Measurements from ENCODE around the gene ART1.

ART1 gene

DNA sequence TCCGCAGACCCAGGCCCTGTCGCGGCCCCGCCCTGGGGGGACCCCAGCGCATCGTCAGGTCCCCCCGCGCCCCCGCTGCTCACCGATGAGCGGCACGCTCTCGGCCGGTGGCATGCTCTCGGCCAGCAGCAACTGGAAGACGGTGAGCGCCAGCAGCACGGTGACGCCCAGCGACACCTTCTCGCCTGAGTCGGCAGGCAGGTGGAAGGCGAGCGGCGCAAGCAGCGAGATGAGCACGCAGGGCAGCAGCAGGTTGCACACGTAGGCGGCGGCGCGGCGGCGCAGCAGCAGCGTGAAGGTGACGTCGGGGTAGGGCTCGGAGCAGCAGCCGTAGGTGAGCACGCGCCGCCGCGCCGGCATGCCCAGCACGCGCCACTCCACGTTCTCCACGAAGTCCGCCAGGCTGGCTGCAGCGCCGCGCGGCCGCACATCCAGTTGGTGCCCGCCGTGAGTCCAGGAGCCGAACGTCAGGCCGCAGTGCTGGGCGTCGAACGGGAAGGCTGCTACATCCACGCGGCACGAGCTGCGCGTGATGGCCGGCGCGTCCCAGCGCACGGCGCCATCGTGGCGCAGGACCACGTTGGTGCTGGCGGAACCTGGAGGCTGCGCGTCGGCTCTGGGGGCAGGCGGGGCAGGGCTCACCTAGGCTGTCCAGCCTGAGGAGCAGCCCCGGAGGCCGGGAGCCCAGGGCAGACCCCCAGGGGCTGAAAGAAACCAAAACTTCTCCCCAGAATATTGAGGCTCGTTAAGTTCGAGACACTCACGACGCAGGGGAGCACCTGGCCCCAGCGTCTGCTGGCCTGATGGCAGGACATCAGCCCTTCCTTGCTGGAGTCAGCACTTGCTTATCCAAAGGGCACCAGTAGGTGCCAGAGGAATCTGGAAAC, 22.5 kb downstream of the ART1 start:
- no peak for DNase-seq

DNA sequence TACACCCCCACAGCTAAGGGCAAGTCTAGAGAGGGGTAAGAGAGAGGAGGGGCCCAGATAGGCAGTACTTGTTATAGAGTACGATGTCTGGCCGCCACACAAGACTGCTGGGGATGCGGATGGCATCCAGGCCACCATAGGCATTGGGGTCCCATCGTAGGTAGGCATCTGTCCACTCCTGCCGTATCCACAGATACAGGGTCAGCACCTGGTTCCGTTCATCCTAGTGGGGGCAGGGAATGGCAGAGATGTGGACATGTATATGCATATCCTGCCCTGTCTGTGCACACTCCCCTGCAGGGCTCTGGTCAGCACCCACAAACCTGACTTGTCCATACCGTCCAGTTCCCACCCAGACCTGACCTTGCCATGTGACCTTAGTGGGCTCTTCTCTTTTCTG, 24.2 kb downstream of the ART1 start:
- DNase-seq: no peak

DNA sequence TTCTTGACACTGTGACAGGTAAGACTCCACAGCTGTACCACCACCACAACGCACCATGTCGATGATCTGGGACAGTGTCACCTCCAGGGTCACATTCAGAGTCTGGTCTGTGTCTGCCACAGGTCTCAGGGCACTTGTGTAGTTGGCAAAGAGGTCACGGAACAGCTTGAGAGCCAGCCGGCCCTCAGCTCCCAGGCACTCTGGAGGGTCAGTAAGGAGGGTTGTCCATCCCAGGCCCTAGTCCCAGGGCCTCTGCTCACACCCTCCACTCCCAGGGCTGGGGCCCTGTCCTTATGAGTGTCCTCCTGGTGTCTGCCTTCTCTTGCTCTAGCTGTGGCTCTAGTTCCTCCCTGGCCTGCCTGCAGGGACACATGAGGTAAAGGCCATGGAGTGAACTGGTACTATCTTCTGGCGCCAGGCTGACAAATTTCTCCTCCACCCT, 24.8 kb downstream of the ART1 start:
- no peak for DNase-seq

DNA sequence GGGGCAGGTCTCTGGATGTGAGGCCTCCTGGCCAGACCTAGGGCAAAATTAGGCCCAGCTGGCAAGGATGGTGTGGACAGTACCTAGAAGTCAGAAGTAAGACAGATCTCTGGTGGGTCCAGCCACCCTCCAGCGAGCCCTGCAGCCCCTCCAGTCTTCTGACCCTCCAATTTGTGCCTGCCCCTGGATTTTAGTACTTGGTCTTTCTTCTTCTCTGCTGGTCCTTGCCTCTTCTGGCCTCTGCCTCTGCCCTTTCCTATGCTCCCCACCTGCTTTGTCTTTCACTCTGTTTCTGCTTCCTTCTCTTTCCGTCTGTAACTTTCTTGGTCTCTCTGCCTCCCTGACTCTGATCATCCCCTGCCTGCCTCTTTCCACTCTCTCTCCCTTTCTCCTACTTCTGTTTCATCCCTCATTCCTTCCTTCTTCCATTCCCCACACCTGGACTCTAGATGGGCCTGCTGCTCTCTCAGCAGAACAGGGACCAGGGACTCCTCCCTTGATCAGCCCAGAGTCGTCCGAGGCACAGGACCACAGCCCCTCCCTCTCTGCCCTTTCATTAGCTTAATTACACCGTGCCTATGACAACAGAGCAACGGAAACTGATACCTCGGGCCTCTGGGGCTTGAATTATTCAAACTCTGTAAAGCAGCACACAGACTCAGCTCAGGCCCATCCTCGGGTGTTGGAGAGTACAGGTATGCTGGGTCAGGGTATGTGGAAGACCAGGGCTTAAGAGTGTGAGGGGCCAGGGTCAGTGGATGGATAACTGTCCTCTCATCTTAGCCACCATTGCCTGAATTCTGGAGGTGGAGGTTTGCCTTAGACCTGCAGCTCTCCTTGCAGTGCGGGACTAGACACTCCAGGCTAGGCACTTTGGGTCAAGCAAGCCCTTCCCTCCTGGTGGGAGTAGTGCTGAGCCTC, 26.7 kb downstream of the ART1 start, which contains the start of gene CHRNA10:
Gene CHRNA10 (minus strand): TSS at position 51 of the 921 bp plus-strand sequence. CDS start 72 bp downstream, outside the sequence.
- peak; percentile 8 for DNase-seq

DNA sequence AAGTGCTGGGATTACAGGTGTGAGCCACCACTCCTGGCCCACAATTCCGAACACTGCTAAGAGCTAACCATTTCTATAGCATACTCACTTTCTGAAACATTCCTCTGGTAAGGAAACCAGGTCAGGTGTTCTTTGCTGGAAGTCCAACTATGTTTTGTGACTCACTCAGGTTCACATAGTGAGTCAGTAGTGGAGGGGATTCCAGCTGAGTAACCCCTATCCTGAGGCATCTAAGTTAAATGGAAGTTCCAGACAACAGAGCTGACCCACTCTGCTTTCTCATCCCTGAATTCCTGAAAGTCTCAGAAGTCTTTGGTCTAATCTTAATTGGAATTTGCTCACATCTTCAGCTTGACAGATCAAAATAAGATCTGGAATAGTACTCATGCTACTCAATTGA, 29.3 kb downstream of the ART1 start:
- DNase-seq: no peak

DNA sequence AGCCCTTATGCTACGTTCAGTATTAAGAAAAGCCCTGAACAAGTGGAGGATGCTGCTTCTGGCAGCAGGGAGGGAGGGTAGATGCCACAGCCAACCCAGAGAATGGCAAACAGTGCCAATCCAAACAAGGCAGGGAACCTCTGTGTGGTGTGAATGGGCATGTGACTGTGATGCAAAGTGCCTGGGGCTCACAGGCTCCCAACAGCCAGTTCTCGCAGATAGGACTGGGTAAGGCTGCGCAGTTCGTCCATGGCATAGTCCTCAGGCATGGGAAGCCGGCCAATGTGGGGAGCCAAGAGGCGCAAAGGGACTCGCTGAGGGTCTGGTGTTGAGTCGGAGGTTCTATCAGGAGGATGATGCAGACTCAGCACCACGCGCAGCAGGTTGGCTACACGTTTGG, 31.0 kb downstream of the ART1 start:
- no peak for DNase-seq

DNA sequence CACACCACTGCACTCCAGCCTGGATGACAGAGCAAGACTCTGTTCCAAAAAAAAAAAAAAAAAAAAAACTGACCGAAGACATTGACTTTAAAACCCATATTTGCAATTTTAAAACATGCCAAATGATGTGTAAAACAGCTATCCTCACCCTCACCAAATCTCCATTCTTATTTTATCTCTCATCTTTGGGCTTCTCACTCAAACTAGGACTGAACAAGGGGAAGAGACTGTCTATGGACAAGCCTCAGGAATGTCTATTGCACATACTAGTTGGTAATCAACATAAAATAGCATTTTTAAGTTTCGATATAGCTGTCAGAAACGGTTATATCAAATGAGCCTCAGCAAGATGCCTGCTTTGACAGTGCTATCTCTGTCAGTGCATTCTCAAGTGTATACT, 34.1 kb downstream of the ART1 start:
- no peak for DNase-seq

DNA sequence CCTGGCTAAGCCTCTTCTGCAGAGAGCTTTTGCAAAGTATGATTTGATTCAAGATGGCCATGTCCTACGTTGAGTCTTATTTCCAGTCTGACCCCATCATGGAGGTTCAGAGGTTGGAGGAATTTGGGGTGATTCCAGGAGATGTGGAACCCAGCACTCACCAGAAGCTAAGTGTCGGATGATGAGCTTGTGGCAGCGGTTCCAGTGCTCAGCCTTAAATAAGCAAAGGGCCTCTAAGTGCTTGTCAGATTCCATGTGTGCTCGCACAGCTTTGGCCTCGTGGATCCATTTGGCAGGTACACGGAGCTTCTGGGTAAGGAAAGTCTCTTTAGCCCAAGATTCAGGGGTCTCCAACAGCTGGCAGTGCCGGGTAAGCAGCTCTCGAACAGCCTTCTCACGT, 38.1 kb downstream of the ART1 start:
- no peak for DNase-seq

DNA sequence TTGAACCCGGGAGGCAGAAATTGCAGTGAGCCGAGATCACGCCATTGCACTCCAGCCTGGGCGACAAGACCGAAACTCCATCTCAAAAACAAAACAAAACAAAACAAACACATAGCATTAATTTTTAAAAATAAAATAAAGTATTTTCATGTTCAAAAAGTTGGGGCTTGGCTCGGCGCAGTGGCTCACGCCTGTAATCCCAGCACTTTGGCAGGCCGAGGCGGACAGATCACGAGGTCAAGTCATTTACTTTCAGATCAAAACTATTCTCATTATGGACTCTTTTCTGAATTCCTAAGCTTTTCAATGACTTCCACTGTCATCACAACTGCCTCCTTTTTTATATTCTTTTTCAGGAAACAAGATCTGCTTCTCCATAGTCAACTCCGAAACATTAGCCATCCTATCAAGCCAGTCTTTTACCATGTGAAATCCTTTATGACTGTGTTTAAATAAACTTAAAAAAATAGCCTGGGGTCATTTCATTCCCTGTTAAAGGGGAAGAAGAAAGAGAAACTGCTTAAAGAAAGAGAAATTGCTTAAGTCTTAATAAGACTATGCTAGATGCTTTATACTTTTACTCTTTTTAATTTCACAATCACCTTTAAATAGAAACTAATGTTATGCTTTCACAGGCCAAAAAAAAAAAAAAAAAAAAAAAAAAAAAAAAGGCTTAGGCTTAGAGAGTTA, 39.3 kb downstream of the ART1 start:
- no peak for DNase-seq

DNA sequence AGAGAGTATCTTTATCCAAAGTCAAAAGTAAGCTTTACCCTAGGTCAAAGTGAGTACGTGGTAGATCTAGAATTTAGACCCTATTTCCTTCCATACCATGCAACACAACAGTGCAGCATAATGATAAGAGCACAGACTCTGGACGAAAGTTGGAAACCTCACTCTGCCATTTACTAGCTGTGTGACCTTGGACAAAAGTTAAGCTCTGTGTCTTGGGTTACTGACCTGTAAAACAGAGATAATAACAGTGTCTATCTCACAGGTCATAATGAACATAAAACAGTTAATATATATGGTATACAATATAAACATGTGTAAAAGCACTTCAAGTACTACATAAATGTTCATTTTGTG, 39.9 kb downstream of the ART1 start:
- no peak for DNase-seq

DNA sequence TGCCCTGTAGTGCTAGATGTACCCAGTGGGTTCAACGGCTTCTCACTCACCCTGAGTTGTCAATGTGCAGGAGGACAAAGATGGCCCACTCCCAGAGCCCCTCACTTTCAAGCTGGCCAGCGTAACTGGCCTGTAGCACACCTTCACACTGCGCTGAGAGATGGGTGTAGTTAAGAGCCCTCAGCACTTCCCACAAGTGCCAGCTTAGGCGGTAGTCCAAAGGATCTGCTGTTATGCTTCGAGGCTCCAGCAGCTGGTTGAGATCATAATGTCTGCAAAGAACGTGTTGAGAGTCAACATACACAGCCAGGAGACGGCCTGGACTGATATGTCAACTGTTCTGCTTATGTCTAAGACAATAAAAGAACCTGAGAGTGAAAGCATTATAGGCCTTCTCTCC, 41.0 kb downstream of the ART1 start:
- DNase-seq: no peak

DNA sequence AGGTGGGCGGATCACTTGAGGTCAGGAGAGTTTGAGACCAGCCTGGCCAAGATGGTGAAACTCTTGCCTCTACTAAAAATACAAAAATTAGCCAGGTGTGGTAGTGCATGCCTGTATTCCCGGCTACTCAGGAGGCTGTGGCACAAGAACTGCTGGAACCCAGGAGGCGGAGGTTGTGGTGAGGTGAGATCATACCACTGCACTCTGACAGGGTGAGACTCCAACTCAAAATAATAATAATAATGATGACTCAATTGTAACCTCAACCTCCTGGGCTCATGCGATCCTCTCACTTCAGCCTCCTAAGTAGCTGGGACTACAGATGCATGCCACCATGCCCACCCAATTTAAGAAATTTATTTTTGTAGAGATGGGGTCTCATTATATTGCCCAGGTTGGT, 41.8 kb downstream of the ART1 start:
- no peak for DNase-seq

DNA sequence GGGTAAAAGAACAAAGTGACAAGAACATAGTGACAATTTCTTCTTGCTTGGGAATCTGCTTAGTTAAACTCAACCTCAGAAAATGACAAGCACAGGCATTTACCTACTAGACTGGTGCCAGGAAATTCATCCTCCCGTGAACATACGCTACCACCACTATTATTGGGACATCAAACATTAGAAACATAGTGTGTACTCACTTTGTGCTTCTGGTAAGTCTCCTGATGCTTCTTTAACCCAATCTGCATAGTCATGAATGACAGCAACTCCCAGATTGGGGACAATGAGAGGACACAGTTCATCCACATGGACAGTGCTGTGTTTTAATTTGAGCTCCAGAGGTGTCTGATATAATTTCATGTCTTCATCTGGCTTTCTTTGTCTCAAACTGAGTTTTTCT, 55.5 kb downstream of the ART1 start:
- DNase-seq: no peak

DNA sequence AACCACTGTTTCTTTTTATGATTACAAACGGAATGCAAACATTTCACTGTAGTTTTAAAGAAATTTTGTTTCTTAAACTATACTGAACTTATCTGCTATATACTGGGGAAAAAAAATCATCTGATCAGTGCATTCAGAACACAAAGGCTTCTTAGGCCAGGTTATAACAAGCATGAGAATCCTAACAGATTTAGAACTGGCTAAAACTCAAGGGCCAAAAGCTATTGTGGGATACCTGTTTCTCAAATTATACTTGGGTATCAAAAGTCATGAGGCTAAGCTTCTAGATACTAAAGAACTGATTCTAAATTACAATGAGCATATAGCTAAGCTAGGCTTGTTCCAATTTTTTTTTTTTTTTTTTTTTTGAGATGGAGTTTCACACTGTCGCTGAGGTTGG, 56.0 kb downstream of the ART1 start:
- DNase-seq: no peak

DNA sequence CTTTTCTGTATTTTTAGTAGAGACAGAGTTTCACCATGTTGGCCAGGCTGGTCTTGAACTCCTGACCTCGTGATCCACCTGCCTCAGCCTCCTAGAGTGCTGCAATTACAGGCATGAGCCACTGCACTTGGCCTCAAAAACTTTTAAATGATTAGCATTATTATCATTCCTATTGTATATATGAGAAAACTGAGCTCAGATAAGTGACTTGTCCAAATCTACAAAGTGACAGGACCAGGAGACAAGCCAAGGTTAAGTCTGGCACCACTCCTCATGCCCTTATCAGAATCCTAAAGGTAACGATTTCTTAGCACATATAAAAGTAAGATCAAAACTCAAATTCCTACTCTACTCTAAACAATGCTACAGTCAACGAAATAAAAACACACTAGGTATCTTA, 58.5 kb downstream of the ART1 start:
- no peak for DNase-seq

DNA sequence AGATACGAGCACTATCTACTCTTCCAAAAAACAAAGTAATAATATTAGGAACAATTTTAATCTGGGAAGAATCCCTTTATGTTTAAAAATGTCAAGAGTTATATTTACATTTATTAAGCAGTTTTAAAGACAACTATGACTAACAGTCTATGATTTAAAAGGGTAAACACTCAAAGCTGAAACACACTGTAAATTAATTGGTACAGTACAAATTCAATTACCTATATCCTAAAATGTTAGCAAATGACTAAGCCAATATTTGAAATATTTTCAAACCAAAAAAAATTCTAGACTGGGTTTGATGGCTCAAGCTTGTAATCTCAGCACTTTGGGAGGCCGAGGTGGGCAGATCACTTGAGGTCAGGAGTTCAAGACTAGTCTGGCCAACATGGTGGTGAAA, 62.2 kb downstream of the ART1 start:
- DNase-seq: no peak

DNA sequence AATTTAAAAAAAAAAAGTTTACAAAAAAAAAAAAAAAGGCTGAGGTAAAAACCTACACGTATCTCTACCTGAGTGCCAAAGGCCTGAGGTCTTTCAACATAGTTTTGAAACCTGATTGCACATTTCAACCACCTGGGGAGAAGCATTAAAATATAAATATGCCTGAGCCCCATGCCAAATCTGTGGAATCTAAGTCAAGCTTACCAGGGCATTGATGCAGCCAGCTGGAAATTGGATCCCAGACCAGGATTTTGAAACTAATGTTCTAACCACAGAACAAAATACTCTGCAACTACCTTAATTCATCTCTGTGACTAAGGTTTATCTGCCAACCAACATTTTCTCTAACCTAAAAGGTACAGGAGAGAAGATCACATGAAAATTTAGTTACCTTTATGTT, 65.0 kb downstream of the ART1 start:
- no peak for DNase-seq

DNA sequence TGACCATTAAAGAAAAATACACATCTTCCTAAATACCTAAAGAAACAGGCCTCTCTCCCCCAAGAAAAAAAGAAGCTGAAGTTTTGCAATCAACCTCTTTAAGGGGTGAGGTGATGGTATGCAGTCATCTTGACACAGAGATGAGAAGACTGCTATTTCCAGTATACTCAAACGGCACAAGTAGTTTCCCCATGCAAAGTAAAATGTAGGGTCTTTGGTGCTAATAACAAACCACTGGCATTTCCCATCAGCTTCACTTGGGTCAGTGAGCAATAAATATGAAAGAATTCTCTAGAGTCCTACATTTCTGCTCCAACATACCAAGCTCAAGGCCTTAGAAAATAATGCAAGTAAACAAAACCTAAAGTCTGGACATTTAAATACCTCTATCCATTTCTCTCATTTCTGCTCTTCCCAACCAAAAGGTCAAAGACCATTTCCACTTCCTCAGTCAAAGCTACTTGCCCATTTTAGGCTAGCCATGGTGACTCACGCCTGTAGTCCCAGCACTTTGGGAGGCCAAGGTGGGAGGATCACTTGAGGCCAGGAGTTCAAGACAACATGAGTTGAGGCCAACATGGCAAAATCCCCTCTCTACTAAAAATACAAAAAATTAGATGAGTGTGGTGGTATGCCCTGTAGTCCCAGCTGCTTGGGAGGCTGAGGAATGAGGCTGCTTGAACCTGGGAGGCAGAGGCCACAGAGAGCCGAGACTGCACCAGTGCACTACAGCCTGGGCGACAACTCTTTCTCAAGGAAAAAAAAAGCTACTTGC, 65.7 kb downstream of the ART1 start:
- no peak for DNase-seq

DNA sequence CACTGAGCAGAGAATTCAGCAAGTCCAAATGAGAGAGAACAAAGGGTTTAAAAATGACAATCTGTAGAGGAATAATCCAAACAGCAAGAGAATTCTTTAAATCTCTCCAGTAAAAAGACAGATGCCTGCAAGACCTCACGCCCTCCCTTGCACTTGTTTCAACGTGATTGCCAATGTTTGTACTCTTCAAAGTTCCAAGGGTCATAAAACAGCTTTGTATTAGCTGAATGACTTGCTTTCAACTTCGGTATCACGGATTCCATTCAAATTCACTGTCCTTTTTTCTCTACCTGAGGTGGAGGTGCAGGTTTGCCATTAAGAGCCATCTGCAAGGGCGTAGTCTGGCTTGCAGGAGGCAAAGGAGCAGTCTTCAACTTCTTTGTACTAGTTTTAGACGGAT, 67.3 kb downstream of the ART1 start:
- DNase-seq: no peak
